Sigmoid colon (tissue), 4 donors: ENCODE measurements around the gene ACAA1.

Experiments used
- EP300 ChIP-seq, 4 donors: sonication (generic); formaldehyde crosslinking; IDR thresholded peaks; one replicate each; pipeline ENCODE4 v1.6.1; 2017; ENCODE audit warnings: antibody characterized with exemption in 4 of 4
- POLR2A ChIP-seq, 2 donors: fragments of 450-650 bp; IDR thresholded peaks; one replicate each; pipeline ENCODE4 v1.6.1; 2016; ENCODE audit warnings: antibody characterized with exemption in 2 of 2, mild to moderate bottlenecking in 2 of 2, moderate library complexity in 2 of 2
- POLR2AphosphoS5 ChIP-seq, 4 donors: sonication (generic); formaldehyde crosslinking; IDR thresholded peaks; one replicate each; pipeline ENCODE4 v1.6.1; 2017; ENCODE audit warnings: antibody characterized with exemption in 4 of 4
- TF ChIP-seq, protein P1 (sequence below), 4 experiments: fragments of 450-650 bp in 3 of 4; fragments of 200-600 bp in 1 of 4; IDR thresholded peaks; one replicate each; pipeline ENCODE4 v1.5.1; 2016 to 2019; ENCODE audit warnings: antibody characterized with exemption in 4 of 4, mild to moderate bottlenecking in 3 of 4, moderate library complexity in 2 of 4

DNA sequence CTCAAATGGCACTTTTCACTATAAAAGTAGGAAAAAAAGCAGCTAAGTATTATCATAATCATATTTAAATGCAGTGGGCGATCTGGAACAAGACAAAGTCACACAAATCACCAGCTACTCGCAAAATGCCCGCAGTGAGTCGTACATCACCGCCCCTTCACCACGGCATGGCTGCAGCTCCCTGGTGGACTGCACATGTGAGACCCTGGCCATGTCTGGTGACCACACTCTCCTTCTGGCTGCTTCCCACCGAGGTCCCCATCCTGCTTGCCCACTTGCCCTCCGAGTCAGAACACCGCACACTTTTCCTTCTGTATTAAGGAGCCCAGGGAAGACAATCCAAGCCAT lies 38.6 kb downstream of the ACAA1 start:
- TF ChIP-seq, protein P1, sequence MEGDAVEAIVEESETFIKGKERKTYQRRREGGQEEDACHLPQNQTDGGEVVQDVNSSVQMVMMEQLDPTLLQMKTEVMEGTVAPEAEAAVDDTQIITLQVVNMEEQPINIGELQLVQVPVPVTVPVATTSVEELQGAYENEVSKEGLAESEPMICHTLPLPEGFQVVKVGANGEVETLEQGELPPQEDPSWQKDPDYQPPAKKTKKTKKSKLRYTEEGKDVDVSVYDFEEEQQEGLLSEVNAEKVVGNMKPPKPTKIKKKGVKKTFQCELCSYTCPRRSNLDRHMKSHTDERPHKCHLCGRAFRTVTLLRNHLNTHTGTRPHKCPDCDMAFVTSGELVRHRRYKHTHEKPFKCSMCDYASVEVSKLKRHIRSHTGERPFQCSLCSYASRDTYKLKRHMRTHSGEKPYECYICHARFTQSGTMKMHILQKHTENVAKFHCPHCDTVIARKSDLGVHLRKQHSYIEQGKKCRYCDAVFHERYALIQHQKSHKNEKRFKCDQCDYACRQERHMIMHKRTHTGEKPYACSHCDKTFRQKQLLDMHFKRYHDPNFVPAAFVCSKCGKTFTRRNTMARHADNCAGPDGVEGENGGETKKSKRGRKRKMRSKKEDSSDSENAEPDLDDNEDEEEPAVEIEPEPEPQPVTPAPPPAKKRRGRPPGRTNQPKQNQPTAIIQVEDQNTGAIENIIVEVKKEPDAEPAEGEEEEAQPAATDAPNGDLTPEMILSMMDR (IDR thresholded peaks at IDR 0.05): no peak
- TF ChIP-seq POLR2AphosphoS5 (IDR thresholded peaks at IDR 0.05): no peak
- no peak for TF ChIP-seq EP300 (IDR thresholded peaks at IDR 0.05)
- TF ChIP-seq POLR2A (IDR thresholded peaks at IDR 0.05): no peak
